Measurements from ENCODE around the gene CLP1.

- TF ChIP-seq, protein P1, sequence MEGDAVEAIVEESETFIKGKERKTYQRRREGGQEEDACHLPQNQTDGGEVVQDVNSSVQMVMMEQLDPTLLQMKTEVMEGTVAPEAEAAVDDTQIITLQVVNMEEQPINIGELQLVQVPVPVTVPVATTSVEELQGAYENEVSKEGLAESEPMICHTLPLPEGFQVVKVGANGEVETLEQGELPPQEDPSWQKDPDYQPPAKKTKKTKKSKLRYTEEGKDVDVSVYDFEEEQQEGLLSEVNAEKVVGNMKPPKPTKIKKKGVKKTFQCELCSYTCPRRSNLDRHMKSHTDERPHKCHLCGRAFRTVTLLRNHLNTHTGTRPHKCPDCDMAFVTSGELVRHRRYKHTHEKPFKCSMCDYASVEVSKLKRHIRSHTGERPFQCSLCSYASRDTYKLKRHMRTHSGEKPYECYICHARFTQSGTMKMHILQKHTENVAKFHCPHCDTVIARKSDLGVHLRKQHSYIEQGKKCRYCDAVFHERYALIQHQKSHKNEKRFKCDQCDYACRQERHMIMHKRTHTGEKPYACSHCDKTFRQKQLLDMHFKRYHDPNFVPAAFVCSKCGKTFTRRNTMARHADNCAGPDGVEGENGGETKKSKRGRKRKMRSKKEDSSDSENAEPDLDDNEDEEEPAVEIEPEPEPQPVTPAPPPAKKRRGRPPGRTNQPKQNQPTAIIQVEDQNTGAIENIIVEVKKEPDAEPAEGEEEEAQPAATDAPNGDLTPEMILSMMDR (IDR thresholded peaks at IDR 0.05): no peak
- TF ChIP-seq ZFX (IDR thresholded peaks at IDR 0.05; ENCODE audit: borderline replicate concordance): no peak
Measured at GRCh38 chr11:57703341-57703740, 45.8 kb downstream of the CLP1 start.
